Stomach (tissue), 9 donors: ENCODE results near the gene HMG20A. TPM values are rescaled to one million over a fixed set of nuclear protein-coding genes. Genes with fewer than 3 reads are reported as not detected.

Experiments used
- DNase-seq, 2 donors: peaks; one replicate each; pipeline versions ENCODE4 v3.0.0 to v3.0.0-alpha.2; 2013 to 2019
- H3K27ac ChIP-seq, 5 donors: fragments of 200-600 bp in 4 of 5; sonication (generic) in 4 of 5; one replicate each; pipeline ENCODE4 v1.5.1; 2013 to 2019; ENCODE audit warnings: mild to moderate bottlenecking in 1 of 5, moderate library complexity in 1 of 5
- H3K27me3 ChIP-seq, 3 donors: fragments of 200-600 bp; sonication (generic); one replicate each; pipeline ENCODE4 v1.5.1; 2017 to 2019; ENCODE audit warnings: mixed run types in 1 of 3
- H3K36me3 ChIP-seq, 4 donors: fragments of 200-600 bp; sonication (generic); 1 replicate in 3 of 4; 2 replicates in 1 of 4; pipeline ENCODE4 v1.5.1; 2016 to 2019
- H3K4me1 ChIP-seq, 4 donors: fragments of 200-600 bp; sonication (generic); one replicate each; pipeline ENCODE4 v1.5.1; 2016 to 2019
- H3K4me3 ChIP-seq, 4 donors: fragments of 200-600 bp; sonication (generic) in 3 of 4; one replicate each; pipeline ENCODE4 v1.5.1; 2016 to 2019; ENCODE audit warnings: mild to moderate bottlenecking in 1 of 4
- H3K9me3 ChIP-seq, 4 donors: fragments of 200-600 bp; sonication (generic); one replicate each; pipeline ENCODE4 v1.5.1; 2016 to 2019
- EP300 ChIP-seq: sonication (generic); formaldehyde crosslinking; IDR thresholded peaks from one replicate; pipeline ENCODE4 v1.6.1; 2017; ENCODE audit warnings: antibody characterized with exemption
- POLR2A ChIP-seq, 4 donors: fragments of 450-650 bp; IDR thresholded peaks; one replicate each; pipeline ENCODE4 v1.6.1; 2016; ENCODE audit warnings: antibody characterized with exemption in 4 of 4, control low read depth in 2 of 4, mild to moderate bottlenecking in 1 of 4, moderate library complexity in 1 of 4
- POLR2AphosphoS5 ChIP-seq, 3 donors: sonication (generic); formaldehyde crosslinking; IDR thresholded peaks; one replicate each; pipeline ENCODE4 v1.6.1; 2016; ENCODE audit warnings: antibody characterized with exemption in 3 of 3
- WGBS, 5 donors: extraction: QIAGEN DNeasy Blood & Tissue Kit in 3 of 5; methylation state at CpG; one replicate each; pipeline versions ENCODE4 v1.1.5 to v1.1.7; 2013 to 2018; 5-methylcytosine and 5-hydroxymethylcytosine counted together
- intact Hi-C: fragments of 100-400 bp; cut with DNase I; formaldehyde crosslinking; loops from one replicate; pipeline ENCODE4 v1.15.1; 2023; ENCODE audit warnings: low total_unique reads
- polyA plus RNA-seq, 3 donors: library from polyadenylated mRNA; stranded (reverse); fragments of 200-250 nt; gene quantifications; one replicate each; pipeline ENCODE4 v1.2.3, GENCODE V29; 2013
- total RNA-seq, 5 donors: library from RNA; depleted of rRNA; stranded (reverse); fragments of >200 nt; gene quantifications; one replicate each; pipeline versions ENCODE4 v1.1.0 to v1.2.3, GENCODE V29; 2014 to 2016
- TF ChIP-seq, protein P1 (sequence below), 7 experiments: fragments of 450-650 bp in 4 of 7; fragments of 200-600 bp in 3 of 7; sonication (generic) in 3 of 7; IDR thresholded peaks; one replicate each; pipeline ENCODE4 v1.5.1; 2016 to 2019; ENCODE audit warnings: antibody characterized with exemption in 7 of 7, control low read depth in 2 of 7, mild to moderate bottlenecking in 1 of 7
- donor health status: healthy with polysubstance abuse.
- donor health status: Bipolar disorder and iron deficiency.
- donor health status: healthy.

HMG20A gene
- total and polyA plus RNA-seq, 8 donors = 8.1 to 51.8 (median 22.6) TPM

GRCh38 chr15:77393471-77393840 is 27.2 kb upstream of the HMG20A start:
- H3K4me3 ChIP-seq = no peak overlapping the region
- no peak for DNase-seq
- H3K9me3 ChIP-seq = peaks cover 0 to 19% (median 15%) of the 10 kb centered on the region in 4 donors
- TF ChIP-seq POLR2AphosphoS5 (IDR thresholded peaks at IDR 0.05) (no peak), EP300 (no peak), POLR2A (IDR thresholded peaks at IDR 0.05) (no peak)
- TF ChIP-seq, protein P1, sequence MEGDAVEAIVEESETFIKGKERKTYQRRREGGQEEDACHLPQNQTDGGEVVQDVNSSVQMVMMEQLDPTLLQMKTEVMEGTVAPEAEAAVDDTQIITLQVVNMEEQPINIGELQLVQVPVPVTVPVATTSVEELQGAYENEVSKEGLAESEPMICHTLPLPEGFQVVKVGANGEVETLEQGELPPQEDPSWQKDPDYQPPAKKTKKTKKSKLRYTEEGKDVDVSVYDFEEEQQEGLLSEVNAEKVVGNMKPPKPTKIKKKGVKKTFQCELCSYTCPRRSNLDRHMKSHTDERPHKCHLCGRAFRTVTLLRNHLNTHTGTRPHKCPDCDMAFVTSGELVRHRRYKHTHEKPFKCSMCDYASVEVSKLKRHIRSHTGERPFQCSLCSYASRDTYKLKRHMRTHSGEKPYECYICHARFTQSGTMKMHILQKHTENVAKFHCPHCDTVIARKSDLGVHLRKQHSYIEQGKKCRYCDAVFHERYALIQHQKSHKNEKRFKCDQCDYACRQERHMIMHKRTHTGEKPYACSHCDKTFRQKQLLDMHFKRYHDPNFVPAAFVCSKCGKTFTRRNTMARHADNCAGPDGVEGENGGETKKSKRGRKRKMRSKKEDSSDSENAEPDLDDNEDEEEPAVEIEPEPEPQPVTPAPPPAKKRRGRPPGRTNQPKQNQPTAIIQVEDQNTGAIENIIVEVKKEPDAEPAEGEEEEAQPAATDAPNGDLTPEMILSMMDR (IDR thresholded peaks at IDR 0.05) = no peak
- no peaks in the 10 kb centered on the region for H3K36me3 ChIP-seq
- H3K27me3 ChIP-seq = no peaks in the 10 kb centered on the region
- intact Hi-C loops = no loop called here
- peaks cover 3 to 20% (median 8%) of the 10 kb centered on the region in 4 donors for H3K4me1 ChIP-seq
- no peak overlapping the region for H3K27ac ChIP-seq

- peaks cover 0 to 37% (median 32%) of the 10 kb centered on the region in 4 donors for H3K9me3 ChIP-seq
- WGBS, 5 donors = 96 to 100% (median 99%) methylated on average over 3 of the region's 3 CpGs
These were observed 25.5 kb upstream of the HMG20A start for GRCh38 chr15:77395013-77395774.

GRCh38 chr15:77396692-77397091 is 24.0 kb upstream of the HMG20A start:
- intact Hi-C loops = no loop called here
- no peak overlapping the region for H3K27ac ChIP-seq
- 90 to 100% (median 96%) methylated on average over 1 of the region's 1 CpG for WGBS, 5 donors
- H3K27me3 ChIP-seq = no peaks in the 10 kb centered on the region
- no peak overlapping the region for H3K4me3 ChIP-seq
- H3K9me3 ChIP-seq = peaks cover 0 to 39% (median 35%) of the 10 kb centered on the region in 4 donors
- H3K36me3 ChIP-seq = no peaks in the 10 kb centered on the region
- TF ChIP-seq, protein P1 (IDR thresholded peaks at IDR 0.05) = no peak
- TF ChIP-seq EP300 = no peak
- TF ChIP-seq POLR2A (IDR thresholded peaks at IDR 0.05) = no peak
- no peak for TF ChIP-seq POLR2AphosphoS5 (IDR thresholded peaks at IDR 0.05)
- peaks cover 0 to 14% (median 1%) of the 10 kb centered on the region in 4 donors for H3K4me1 ChIP-seq
- no peak for DNase-seq

More at GRCh38 chr15:77395013-77395774, 25.5 kb upstream of the HMG20A start:
- Histone ChIP-seq H3K36me3 (no peaks in the 10 kb centered on the region), H3K27me3 (no peaks in the 10 kb centered on the region), H3K4me3 (no peak overlapping the region), H3K27ac (no peak overlapping the region), H3K4me1 (peaks cover 2 to 20% (median 5%) of the 10 kb centered on the region in 4 donors)
- DNase-seq = no peak
- intact Hi-C loops = no loop called here
- TF ChIP-seq, protein P1 (IDR thresholded peaks at IDR 0.05) = no peak
- TF ChIP-seq EP300 = no peak

GRCh38 chr15:77398927-77399326 is 21.8 kb upstream of the HMG20A start:
- peaks cover 0 to 39% (median 35%) of the 10 kb centered on the region in 4 donors for H3K9me3 ChIP-seq
- WGBS, 5 donors = 84 to 100% (median 98%) methylated on average over 1 of the region's 1 CpG

More at GRCh38 chr15:77398927-77399326, 21.8 kb upstream of the HMG20A start:
- TF ChIP-seq, protein P1 (IDR thresholded peaks at IDR 0.05) = no peak
- TF ChIP-seq POLR2A (IDR thresholded peaks at IDR 0.05) (no peak), EP300 (no peak)
- Histone ChIP-seq H3K4me3 (no peak overlapping the region), H3K36me3 (no peaks in the 10 kb centered on the region), H3K27ac (no peak overlapping the region), H3K4me1 (peaks cover 0 to 15% (median 0%) of the 10 kb centered on the region in 4 donors), H3K27me3 (no peaks in the 10 kb centered on the region)
- intact Hi-C loops = no loop called here
- no peak for DNase-seq
